GM21515 (cell line): ENCODE data around the gene LRRC32.

Source experiments
- ATAC-seq: cut with Tn5 transposase; IDR thresholded peaks from one replicate; pipeline ENCODE4 v1.9.1; 2021; ENCODE audit not compliant: unreplicated experiment

Gene LRRC32

DNA sequence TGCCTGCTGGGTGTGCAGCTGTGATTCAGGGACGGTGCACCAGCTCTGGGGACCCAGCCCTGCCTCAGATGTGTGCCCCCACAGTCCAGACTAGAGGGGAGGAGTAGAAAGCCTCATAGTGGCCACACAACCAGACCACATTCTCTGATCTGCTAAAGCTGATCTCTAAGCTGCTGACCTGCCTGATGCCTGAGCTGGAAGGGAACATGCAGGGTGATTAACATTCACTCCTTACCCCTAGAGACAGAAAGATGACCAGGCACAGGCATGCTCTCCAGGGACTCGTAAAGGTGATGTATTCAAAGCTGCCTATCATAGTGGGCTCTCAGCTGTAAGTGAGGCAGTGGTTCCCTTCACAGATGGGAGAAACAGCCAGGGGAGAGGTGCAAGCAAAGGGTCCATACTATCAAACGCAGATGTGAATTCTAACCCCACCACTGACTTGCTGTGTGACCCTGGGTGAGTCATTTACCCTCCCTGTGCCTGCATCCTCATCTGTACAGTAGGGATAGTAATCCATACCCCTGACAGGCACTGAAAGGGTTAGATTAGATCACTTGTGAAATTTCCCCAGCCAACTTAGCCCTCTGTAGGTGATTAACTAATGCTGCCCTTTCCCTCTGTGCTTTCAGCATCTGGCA, 29.0 kb upstream of the LRRC32 start:
- ATAC-seq: no peak

DNA sequence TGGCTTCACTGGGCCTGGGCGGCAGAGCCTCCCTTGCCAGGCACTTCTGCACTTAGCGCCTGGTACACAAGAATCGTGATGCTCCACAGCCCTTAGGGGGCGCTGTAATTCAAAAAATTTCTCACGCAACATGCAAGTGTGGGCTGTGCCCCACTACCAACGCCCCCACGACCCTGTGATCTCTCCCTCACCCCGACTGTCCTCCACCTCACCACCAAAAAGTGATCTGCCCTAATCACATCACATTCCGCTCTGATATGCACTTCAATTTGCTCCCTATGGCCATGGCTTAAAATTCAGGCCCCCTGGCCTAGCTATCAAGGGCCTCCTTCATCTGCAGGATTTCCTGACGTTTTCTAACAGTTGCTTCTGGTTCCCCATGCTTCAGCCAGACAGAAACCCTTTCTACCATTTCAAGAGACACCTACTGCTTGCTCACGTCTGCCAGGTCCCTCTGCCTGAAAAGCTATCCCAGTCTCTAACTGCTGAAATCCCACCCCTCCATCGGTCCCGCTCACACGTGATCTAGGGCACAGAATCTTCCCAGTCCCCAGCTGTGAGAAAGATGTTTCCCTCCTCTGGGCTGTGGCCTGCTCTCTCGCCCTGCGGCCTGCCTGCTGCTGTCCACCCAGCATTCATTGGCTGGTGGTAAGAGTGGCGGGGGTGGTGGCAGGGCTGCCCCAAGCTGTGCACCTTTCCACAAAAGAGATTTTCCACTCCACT, 27.9 kb upstream of the LRRC32 start:
- ATAC-seq: no peak

DNA sequence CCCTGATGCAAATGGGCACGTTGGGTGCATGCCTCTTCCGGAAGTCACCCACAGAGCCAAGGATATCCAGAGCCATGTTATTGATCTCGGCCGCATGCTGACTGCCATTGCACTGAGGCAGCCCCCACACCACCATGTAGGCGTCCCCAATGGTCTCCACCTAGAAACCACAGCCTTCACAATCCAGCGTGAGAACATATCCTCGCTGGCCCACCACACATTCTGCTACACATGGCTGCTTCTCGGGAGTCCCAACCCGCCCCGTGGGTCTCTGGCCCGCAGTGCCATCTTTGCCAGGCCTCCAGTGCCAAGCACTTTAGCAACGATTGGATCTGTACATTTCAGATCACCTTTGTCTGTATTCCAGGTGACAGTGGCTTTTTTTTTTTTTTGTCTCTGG, 26.2 kb upstream of the LRRC32 start:
- no peak for ATAC-seq

DNA sequence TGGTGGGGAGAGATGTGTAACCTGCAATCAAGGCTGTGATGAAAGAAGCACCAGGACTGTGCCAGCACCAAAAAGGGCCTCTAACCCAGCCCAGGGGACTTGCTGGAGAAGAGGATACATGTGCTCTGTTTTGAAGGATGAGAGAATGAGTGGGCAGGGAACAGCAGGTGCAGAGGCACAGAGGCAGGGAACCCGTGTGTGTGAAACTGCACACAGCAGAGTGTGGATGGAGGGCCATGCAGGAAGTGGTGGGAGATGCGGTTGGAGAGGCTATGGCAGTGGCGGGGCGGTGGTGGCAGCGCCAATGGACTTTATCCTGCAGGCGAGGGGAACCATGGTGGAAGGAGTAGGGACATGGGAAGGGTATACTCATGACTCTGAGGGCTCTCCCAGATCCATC, 25.2 kb upstream of the LRRC32 start:
- ATAC-seq: no peak

DNA sequence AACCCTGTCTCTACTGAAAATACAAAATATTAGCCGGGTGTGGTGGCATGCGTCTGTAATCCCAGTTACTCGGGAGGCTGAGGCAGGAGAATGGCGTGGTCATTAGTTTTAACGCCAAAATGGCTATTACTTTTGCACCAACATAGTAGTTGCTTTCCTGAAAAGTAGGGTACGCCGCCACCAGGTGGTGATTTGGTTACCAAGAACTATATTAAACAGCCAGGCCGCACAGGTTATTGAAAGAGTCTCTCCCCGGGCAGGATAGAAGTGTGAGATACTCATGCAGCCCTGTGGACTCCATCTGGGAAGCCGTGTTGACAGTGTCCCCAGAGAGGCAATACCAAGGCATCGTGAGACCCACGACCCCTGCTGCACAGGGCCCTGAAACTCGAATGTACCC, 24.6 kb upstream of the LRRC32 start:
- no peak for ATAC-seq

DNA sequence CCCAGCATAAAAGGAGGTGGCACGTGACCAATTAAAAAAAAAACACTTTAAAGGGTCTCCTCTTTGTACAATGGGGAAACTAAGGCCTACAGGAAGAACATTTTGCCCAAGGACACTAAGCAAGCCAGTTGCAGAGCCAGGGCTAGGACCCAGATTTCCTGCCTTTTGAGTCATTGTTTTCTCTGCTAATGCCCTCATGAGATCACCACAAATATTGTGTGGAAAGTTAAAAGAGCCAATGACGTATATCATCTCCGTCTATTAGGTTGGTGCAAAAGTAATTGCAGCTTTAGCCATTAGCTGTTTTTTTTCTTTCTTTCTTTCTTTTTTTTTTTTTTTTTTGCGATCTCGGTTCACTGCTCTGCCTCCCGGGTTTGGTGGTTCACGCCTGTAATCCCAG, 24.1 kb upstream of the LRRC32 start:
- ATAC-seq: no peak

DNA sequence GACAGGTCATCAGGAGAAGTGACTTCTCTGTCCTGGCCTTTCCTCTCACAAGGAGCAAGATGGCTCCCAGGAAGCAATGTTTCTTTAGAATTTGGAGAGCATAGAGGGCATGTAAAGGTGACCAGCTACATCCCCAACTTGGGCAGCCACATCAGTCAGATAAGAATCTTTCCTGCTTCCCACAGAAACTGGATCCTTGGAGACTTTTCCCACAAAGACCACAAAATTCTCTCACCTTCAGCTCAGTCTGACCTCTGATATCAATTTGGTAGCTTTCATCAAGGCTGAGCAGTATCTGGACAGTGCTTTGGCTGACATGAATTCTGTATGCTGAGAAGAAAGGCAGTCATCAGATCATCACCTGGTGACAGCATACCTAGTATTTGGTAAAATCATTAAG, 23.3 kb upstream of the LRRC32 start:
- ATAC-seq: no peak

DNA sequence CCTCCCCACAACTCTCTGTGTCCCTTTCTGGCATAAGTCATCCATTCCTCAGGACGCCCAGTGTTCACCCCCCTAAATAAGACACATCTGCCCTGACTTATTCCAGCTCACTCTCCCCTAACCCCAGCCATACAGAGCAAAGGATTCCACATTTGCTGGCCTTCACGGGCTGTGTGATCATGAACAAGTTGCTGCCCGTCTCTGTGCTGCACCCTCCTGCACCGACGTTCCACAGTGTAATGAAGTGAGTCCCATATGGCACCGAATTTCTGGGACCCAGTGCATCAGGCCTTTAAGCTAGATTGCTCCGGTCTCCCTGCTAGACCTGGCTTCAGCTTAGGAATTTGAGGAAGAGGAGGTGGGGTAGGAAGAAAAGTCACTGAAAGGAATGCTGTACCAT, 22.4 kb upstream of the LRRC32 start:
- ATAC-seq: no peak

DNA sequence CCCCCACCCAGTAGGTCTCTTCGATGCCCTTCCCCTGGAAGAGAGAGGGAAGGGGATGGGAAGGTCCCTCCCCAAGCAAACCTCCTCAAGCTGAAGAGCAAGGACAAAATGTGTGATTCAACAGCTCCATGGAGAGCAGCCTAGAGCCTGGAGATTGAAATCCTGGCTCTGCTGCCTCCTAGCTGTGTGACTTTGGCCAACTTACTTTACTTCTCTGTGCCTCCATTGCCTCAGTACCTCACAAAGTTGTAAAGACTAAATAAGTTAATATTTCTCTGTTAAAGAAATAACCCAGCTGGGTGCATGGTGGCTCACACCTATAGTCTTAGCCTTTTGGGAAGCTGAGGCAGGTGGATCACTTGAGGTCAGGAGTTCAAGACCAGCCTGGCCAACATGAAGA, 21.1 kb upstream of the LRRC32 start:
- no peak for ATAC-seq

DNA sequence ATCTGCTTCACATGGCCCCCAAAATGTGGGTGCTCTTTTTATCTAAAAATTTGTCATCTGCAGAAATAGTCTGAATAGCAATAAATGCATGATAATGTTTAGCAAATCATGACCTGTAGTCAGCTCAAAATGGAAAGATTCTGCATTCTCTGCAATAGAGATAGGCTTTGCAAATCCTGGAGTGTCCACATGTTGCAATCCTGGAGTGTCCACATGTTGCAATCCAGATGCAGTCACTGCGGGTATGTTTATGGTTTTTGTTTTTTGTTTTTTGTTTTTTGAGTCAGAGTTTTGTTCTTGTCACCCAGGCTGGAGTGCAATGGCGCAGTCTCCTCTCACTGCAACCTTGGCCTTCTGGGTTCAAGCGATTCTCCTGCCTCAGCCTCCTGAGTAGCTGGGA, 20.2 kb upstream of the LRRC32 start:
- ATAC-seq: no peak

DNA sequence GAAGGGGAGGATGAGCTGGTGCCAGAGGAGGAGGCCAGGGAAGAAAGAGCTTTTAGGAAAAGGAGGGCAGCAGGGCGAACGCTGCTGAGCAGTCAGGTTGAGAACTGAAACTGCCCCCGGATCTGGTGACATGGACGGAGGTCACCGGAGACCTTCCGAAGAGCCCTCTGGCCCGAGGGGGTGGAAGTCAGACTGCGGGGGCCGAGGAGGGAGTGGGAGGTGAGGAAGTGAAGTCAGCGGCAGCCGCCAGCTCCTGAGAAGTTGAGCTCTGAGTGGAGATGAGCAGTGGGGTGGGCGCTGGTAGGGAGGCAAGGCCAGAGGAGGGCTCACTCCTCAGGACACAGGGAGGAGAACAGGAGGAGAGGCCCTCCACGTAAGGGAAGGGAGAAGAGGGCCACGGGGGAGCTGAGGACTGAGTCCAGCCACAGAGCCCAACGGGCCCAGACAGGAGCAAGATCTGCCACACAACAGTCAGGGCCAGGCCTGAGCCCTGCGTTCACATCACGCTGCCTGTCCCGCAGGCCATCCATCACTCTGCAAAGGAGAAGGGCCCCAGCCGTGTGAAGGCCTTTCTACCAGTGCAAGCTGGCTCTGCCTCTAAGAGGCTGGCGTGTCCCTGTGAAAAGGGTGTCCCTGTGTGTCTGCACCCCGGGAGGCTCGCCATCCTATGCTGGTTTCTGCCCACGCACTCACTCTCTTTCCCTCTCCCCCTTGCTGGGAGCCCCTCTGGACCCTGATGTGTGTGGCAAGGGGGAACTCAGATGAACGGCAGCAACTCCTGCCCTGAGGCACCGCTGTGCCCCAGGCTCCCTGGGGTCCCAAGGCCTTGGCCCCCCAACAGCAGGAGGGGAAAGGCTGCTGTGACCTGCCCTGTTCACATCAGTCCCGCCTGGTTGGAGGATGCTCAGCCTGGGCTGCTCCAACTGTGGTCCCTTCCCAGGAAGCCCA, 19.0 kb upstream of the LRRC32 start:
- ATAC-seq: no peak

DNA sequence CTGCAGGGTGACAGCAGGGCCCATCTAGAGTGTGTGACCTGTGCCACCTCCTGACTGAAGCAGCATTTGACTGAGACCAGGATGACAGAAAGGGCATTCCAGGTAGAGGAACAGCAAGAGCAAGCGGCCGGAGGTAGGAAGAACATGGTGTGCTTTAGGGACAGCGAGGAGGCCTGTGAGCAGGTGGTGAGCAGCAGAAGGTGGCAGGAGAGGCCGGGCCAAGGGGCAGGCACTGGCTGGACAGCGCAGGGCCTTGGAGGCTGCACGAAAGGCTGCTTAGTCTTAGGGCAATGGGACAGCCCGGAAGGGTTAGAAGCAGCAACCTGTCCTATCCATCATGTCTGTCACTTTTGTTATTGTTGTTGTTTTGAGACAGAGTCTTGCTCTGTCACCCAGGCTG, 17.6 kb upstream of the LRRC32 start:
- ATAC-seq: no peak

DNA sequence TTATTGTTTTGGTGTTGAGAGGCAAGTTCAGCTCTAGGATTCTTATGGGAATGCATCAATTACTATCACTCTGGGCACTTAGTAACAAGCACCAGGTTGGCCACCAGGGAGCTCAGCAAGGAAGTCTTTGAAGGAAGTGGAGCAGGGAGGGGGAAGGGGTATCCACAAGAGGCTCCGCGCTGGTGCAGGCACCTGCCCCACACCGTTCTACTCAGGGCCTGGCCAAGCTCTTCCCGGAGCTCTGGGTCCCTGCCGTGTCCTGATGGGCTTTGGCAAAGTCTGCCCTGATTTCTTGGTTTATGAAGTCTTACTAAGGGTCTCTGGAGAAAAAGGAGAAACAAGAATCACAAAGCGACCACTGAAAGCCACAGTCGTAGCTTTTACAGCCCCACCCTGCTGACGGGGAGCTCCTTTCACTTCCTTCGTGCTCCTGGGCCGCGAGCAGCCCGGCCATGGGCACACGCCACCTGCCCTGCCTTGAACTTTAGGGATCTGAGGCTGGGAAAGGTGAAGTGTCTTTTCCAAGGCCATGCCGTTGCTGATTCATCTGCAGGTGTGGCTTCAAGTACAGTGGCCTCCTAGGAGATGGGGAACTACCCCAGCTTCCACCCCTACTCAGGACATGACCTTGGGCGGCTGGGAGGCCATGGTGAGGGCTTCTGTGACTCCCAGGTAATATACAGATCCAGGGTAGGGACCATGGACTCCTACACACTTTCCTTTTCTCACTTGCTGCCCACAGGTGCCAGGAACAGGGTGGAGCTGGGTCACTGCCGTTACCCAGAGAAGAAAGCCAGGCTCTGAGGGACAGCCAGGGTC, 15.9 kb upstream of the LRRC32 start:
- no peak for ATAC-seq

DNA sequence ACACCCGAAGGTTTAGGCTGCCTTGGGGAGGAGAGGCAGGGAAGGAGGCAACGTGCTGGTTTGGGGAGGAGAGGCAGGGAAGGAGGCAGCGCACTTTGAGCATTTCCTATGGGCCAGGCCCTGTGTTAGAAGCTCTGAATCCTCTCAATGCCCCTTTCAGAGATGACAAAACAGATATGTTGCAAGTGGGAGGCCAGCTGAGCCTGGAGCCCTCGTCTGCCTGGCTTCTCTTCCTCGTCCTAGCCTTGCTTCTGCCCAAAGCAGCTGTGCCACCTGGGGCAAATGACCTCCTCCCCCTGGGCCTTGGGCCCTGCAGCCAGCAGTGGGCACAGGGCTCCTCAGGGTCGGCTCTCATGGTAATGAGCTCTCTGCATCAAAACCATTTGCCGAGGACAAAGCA, 15.3 kb upstream of the LRRC32 start:
- no peak for ATAC-seq

DNA sequence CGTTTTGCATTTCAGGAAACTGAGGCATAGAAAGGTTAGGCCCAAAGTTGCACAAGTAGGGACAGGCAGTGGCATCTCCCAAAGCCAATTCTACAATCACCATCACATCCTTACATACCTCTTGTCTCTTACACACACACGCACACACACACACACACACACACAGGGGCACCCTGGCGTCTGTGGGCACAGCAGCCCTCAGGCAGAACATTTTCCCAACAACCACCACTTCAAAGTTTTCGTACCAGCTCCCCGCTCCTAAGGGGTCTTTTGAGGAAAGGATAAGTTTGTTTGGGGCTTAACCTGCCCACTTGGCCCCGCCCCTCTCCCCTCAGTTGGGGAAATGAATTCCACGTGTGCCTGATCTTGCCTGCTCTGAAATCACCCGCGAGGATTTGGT, 14.7 kb upstream of the LRRC32 start:
- no peak for ATAC-seq

DNA sequence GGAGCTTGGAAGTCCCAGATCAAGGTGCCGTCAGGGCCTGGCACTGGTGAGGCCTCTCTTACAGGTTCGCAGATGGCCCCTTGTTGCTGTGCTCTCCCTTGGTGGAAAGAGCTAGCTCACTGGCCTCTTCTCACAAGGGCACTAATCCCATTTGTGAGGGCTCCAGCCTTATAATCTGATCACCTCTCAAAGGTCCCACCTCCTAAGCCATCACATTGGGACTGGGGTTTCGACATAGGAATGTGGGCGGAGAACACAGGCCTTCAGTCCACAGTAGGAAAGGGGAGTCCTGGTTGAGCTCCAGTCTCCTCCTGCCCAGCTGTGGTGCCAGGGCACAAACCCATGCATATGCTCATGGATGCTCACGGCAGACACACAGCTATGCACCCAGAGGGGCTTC, 14.0 kb upstream of the LRRC32 start:
- ATAC-seq: no peak

DNA sequence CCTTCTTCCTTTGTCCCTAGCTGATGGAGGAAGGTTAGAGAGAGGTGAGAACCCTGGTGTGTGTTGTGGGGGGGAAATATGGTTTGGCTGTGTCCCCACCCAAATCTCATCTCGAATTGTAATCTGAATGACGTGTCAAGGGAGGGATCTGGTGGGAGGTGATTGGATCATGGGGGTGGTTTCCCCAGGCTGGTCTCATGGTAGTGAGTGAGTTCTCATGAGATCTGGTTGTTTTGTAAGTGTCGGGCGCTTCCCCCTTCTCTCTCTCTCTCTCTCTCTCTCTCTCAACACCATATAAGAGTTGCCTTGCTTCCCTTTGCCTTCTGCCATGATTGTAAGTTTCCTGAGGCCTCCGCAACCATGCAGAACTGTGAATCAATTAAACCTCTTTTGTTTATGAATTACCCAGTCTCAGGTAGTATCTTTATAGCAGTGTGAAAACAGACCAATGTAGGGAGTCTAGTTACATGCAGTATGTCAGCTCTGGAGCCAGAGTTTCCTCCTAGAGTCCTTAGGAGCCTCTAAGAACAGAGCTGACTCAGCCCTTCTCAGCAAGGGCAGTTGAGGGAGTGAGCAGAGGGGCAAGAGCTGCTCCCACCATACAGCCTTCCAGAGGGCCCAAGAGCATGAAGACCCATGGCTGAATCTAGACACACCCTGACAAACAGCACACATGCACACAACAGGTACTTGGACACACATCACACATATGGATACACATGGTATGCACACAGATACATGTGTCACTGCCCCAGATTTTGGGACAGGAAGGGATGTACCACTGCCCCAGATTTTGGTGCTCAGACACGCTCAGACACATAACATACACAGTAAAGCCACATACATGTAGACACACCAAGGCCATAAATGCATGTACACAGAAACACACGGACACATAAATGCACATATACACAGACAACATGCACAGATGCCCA, 12.9 kb upstream of the LRRC32 start:
- no peak for ATAC-seq

DNA sequence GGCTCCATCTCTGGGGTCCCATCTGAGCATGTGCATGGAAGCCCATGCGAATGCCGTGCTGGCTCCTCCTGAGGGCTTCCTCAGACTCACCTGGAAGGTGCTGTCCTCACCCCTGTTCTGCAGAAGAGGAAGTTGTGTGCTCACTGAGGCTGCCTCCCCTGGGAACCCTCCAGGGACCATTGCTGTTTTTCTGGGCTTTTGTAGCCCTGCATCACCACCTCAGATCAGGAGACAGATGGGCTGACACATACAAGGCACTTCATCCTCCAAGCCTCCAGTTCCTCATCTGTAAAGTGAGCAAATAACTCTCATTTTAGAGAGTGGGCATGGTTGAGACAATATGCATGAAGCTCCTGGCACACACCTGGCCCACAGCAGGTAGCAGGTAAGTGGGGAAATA, 12.1 kb upstream of the LRRC32 start:
- no peak for ATAC-seq

DNA sequence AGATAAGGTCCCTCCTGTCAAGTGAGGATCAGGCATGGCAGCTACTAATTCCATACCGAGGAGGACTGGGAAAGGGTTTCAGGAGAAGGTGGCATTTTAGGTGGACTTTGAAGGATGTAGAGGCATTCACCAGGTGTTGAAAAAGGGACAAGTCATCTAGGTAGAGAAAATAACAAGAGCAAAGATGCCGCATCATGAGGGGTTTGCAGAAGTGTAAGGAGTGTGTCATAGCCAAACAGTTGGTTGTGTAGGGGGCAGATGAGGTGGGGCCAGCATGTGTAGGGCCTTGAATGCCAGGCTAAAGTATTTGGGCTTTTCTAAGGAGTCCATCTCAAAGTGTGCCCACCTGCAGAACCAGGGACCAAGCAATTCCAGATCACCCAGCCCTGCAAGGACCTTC, 11.6 kb upstream of the LRRC32 start:
- no peak for ATAC-seq
